Hepatocyte (in vitro differentiated cells): ENCODE measurements around the gene TCF7.

Source experiments
- EZH2 ChIP-seq: fragments of 200-600 bp; sonication (generic); IDR thresholded peaks from 2 replicates; pipeline ENCODE4 v1.6.1; 2016; ENCODE audit warnings: antibody characterized with exemption, mild to moderate bottlenecking, borderline replicate concordance
- EZH2phosphoT487 ChIP-seq: fragments of 200-600 bp; sonication (generic); IDR thresholded peaks from one replicate; pipeline ENCODE4 v1.6.1; 2018; ENCODE audit warnings: antibody characterized with exemption, mild to moderate bottlenecking, low read depth, moderate library complexity; ENCODE audit not compliant: unreplicated experiment, severe bottlenecking
- TF ChIP-seq, protein P1 (sequence below): fragments of 200-600 bp; sonication (generic); IDR thresholded peaks from 2 replicates; pipeline ENCODE4 v1.5.1; 2016; ENCODE audit warnings: antibody characterized with exemption, mild to moderate bottlenecking; ENCODE audit not compliant: poor library complexity

DNA sequence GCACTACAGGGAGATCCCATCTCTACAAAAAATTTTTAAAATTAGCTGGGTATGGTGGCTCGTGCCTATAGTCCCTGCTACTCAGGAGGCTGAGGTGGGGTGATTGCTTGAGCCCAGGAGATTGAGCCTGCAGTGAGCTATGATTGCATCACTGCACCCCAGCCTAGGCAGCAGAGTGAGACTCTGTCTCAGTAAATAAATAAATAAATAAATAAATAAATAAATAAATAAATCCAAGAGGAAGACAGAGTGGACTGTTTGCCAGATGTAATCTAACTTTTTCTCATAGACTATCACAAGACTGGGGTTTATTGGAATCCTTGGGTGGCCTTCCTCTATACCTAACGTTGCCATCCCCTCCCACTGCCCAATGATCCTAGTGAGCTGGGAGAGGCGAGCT is 19.2 kb upstream of the TCF7 start:
- TF ChIP-seq, protein P1, sequence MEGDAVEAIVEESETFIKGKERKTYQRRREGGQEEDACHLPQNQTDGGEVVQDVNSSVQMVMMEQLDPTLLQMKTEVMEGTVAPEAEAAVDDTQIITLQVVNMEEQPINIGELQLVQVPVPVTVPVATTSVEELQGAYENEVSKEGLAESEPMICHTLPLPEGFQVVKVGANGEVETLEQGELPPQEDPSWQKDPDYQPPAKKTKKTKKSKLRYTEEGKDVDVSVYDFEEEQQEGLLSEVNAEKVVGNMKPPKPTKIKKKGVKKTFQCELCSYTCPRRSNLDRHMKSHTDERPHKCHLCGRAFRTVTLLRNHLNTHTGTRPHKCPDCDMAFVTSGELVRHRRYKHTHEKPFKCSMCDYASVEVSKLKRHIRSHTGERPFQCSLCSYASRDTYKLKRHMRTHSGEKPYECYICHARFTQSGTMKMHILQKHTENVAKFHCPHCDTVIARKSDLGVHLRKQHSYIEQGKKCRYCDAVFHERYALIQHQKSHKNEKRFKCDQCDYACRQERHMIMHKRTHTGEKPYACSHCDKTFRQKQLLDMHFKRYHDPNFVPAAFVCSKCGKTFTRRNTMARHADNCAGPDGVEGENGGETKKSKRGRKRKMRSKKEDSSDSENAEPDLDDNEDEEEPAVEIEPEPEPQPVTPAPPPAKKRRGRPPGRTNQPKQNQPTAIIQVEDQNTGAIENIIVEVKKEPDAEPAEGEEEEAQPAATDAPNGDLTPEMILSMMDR = no peak
- TF ChIP-seq EZH2 (no peak), EZH2phosphoT487 (no peak)
